Mesodermal cell (in vitro differentiated cells): ENCODE data around the gene SYCP2L.
"Not testable (repeated sequence)": the region's sequence is repeated elsewhere in the genome, so short reads cannot be mapped to it uniquely, and the experiment has no call there.

Source experiments
- H3K27ac ChIP-seq: 2 replicates; pipeline ENCODE4 v1.7.0; 2013; ENCODE audit warnings: mild to moderate bottlenecking, low read depth, low read length, moderate library complexity; ENCODE audit not compliant: severe bottlenecking
- H3K36me3 ChIP-seq: 2 replicates; pipeline ENCODE4 v1.7.1; 2013; ENCODE audit warnings: mild to moderate bottlenecking, low read length, moderate library complexity; ENCODE audit not compliant: control insufficient read depth, insufficient read depth
- H3K4me1 ChIP-seq: one replicate; pipeline ENCODE4 v1.7.1; 2013; ENCODE audit warnings: mild to moderate bottlenecking, low read length; ENCODE audit not compliant: insufficient read depth, control insufficient read depth, poor library complexity, severe bottlenecking
- H3K4me3 ChIP-seq: 2 replicates; pipeline ENCODE4 v1.7.0; 2013; ENCODE audit warnings: low read length, control low read depth, mild to moderate bottlenecking; ENCODE audit not compliant: insufficient read depth, poor library complexity, severe bottlenecking; ENCODE audit errors: extremely low read depth
- H3K9me3 ChIP-seq: 2 replicates; pipeline ENCODE4 v1.7.1; 2013; ENCODE audit warnings: mild to moderate bottlenecking, low read length, moderate library complexity; ENCODE audit not compliant: control insufficient read depth
- WGBS, 2 experiments: methylation state at CpG; one replicate each; pipeline ENCODE4 v1.1.5; 2013; ENCODE audit warnings: missing lambda C conversion rate in 2 of 2; ENCODE audit not compliant: insufficient coverage in 2 of 2; 5-methylcytosine and 5-hydroxymethylcytosine counted together

SYCP2L gene

DNA sequence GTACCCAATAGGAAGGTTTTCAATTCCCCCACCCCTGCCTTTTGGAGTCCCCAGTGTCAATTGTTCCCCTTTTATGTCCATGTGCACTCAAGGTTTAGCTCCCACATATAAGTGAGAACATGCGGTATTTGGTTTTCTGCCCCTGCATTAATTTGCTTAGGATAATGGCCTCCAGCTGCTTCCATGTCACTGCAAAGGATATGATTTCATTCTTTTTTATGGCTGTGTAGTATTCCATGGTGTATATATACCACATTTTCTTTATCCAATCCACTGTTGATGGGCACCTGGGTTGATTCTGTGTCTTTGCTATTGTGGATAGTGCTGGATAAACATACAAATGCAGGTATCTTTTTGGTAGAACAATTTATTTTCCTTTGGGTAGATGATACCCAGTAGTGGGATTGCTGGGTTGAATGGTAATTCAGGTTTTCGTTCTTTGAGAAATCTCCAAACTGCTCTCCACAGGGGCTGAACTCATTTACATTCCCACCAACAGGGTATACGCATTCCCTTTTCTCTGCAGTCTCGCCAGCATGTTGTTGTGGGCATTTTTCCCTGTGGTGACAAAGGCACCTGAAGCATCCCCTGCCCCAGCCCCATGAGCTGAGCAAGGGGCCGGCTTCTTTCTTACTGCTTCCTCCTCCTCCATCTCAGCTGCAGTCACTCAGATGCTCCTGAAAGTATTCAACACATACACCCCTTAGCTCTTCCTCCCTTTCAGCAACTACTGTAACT lies 90.5 kb downstream of the SYCP2L start:
- Histone ChIP-seq H3K27ac (no peak overlapping the region), H3K4me3 (no peak overlapping the region), H3K9me3 (no peaks in the 10 kb centered on the region), H3K4me1 (no peaks in the 10 kb centered on the region), H3K36me3 (no peaks in the 10 kb centered on the region)
- WGBS, 2 experiments, result 72 to 77% methylated on average over 3 to 4 of the region's 5 CpGs

DNA sequence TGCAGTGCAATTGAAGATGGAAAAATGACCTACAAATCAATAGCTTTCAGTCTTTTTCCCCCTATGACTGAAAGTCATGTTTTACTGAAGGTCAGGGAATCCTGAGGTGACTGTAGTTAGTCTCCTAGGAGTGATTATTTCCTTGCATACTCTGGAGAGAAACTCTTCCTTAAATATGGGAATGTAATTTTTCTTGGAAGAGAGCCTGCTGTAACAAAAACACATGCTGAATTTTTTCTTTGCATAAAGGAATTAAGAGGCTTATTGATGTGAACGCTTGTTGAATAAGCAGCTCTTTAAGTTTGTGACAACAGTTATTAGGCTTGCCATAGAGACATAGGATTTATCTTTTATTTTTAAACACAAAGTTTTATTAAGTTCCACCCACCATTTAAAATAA lies 92.8 kb downstream of the SYCP2L start:
- Histone ChIP-seq H3K27ac (no peak overlapping the region), H3K4me3 (no peak overlapping the region), H3K4me1 (no peaks in the 10 kb centered on the region), H3K36me3 (no peaks in the 10 kb centered on the region), H3K9me3 (no peaks in the 10 kb centered on the region)
- no CpG with 5 or more reads among the region's 1 CpG for WGBS, 2 experiments

DNA sequence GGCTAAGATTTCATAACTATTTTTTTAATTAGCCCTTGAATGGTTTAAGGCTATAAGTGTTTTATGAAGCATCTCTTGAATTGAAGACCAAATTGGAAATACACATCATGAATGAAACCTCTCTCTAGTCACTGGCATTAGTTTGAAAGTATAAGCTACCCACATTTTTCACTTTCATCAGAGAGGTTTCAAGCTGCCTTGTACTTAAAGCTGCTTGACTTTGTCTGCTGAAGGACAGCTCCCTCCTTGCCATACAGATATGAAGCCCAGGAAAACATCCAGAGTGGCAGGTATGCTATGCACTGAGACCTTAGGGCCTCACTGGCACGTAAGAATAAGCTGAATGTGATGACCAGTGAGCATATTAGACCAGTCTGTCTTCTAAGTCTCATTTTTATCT lies 94.6 kb downstream of the SYCP2L start:
- no peak overlapping the region for H3K27ac ChIP-seq
- H3K36me3 ChIP-seq, result no peaks in the 10 kb centered on the region
- 86 to 100% methylated on average over 1 of the region's 1 CpG for WGBS, 2 experiments
- H3K4me3 ChIP-seq, result no peak overlapping the region
- no peaks in the 10 kb centered on the region for H3K4me1 ChIP-seq
- no peaks in the 10 kb centered on the region for H3K9me3 ChIP-seq

DNA sequence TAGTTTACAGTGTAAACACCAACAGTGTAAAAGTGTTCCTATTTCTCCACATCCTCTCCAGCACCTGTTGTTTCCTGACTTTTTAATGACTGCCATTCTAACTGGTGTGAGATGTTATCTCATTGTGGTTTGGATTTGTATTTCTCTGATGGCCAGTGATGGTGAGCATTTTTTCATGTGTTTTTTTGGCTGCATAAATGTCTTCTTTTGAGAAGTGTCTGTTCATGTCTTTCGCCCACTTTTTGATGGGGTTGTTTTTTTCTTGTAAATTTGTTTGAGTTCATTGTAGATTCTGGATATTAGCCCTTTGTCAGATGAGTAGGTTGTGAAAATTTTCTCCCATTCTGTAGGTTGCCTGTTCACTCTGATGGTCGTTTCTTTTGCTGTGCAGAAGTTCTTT lies 98.1 kb downstream of the SYCP2L start:
- H3K9me3 ChIP-seq, H3K4me1 ChIP-seq, H3K4me3 ChIP-seq, H3K36me3 ChIP-seq, H3K27ac ChIP-seq: not testable (repeated sequence)
- no CpG with 5 or more reads among the region's 2 CpGs for WGBS, 2 experiments

DNA sequence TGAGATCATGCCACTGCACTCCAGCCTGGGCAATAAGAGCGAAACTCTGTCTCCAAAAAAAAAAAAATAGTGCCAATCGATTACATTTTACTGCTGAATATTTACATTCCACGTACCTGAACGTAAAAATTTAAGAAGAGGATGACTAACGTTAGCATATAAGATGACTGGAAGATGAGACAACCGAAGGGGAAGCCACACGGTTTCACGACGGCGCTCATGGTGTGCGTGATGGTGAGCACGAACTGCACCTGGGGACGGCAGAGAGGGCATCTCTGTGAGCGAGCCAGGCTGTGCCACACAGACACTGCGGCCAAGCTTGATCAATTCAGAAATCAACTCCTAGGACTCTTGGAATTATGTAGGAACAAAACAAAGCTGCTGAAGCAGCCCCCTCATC lies 102.7 kb downstream of the SYCP2L start:
- 98% methylated on average over 15 of the region's 15 CpGs for WGBS, 2 experiments
- no peak overlapping the region for H3K4me3 ChIP-seq
- H3K4me1 ChIP-seq, result no peaks in the 10 kb centered on the region
- H3K9me3 ChIP-seq, result no peaks in the 10 kb centered on the region
- no peaks in the 10 kb centered on the region for H3K36me3 ChIP-seq
- H3K27ac ChIP-seq, result no peak overlapping the region

DNA sequence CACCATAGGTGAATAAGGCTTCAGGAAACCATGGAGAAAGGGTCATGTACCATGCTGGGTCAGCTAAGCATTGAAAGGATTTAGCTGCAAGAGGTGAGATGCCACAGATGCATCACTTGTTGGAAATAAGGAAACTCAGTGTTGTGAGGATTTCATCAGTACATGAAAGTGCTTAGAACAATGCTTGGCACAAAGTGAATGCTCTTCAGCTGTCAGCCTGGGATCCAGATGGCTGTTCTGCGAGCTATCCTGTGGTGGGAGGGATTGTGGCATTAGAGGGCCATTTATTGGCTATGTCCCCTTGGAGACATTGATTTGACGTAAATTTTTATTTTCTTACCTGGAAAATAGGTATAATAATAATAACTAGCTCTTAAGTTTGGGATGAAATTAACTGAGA lies 104.3 kb downstream of the SYCP2L start:
- Histone ChIP-seq H3K4me1 (no peaks in the 10 kb centered on the region), H3K9me3 (no peaks in the 10 kb centered on the region), H3K4me3 (no peak overlapping the region), H3K36me3 (no peaks in the 10 kb centered on the region), H3K27ac (no peak overlapping the region)
- no CpG with 5 or more reads among the region's 2 CpGs for WGBS, 2 experiments

DNA sequence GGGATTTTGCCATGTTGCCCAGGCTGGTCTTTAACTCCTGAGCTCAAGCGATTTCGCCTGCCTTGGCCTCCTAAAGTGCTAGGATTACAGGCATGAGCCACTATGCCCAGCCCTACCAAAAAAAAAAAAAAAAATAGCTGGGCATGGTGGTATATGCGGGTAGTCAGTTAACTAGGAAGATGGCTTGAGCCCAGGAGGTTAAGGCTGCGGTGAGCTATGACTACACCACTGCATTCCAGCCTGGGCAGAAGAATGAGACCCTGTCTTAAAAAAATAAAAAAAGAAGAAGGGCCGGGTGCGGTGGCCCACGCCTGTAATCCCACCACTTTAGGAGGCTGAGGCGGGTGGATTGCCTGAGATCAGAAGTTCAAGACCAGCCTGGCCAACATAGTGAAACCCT lies 107.0 kb downstream of the SYCP2L start:
- 89 to 97% methylated on average over 4 of the region's 8 CpGs for WGBS, 2 experiments
- Histone ChIP-seq H3K4me1 (no peaks in the 10 kb centered on the region), H3K27ac (no peak overlapping the region), H3K9me3 (no peaks in the 10 kb centered on the region), H3K36me3 (no peaks in the 10 kb centered on the region), H3K4me3 (no peak overlapping the region)

DNA sequence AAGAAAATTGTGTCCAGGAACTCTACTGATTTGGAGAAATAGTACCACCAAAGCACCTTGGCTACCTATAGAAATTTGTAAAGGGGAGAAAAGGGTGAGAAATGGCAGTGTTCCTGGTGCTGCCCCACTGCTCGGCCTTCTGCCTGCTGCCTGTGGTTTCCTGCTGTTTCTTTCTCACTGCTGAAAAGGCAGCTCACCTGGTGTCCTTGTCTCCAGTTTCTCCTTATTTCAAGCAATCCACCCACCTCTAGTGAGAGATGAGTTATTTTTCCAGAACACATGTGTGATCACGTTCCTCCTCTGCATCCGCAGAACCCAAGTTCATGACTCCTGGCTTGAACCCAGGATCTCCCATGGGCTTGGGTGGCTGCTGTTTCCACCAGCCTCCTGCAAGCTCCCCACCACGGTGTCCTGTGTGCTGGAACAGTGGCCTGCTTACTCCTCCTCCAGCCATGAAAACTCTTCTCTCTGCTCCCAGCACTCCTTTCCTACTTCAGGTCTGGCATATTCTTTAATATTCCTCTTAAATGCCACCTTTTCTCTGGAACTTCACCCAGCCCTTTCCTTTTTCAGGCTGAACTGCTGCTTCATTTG lies 108.4 kb downstream of the SYCP2L start:
- WGBS, 2 experiments, result 76 to 81% methylated on average over 4 of the region's 4 CpGs
- Histone ChIP-seq H3K36me3 (no peaks in the 10 kb centered on the region), H3K27ac (no peak overlapping the region), H3K4me3 (no peak overlapping the region), H3K9me3 (no peaks in the 10 kb centered on the region), H3K4me1 (peaks cover 6% of the 10 kb centered on the region)

DNA sequence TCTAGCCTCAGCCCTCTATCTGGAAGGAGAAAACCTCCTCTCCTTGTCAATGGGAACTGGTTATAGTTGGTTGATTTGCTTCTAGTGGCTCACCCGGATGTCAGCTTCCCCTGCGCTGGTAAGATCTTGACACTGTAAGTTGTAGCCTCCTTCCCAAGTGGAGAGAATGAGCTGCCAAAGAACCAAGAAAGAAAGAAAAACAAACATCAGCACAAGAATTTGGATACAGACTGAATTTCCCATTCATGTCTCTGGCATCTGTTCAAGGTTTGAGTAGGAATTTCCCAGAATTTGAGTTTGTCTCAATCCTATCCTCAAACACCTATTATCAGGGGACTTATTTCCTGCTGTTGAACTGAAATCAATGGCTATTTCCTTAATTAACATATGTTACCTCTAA lies 113.1 kb downstream of the SYCP2L start:
- H3K4me3 ChIP-seq, result no peak overlapping the region
- 100% methylated on average over 2 of the region's 2 CpGs; no CpG with 5 or more reads in 1 of the 2 experiments for WGBS, 2 experiments
- peaks cover 6% of the 10 kb centered on the region for H3K4me1 ChIP-seq
- no peaks in the 10 kb centered on the region for H3K9me3 ChIP-seq
- H3K36me3 ChIP-seq, result no peaks in the 10 kb centered on the region
- no peak overlapping the region for H3K27ac ChIP-seq

DNA sequence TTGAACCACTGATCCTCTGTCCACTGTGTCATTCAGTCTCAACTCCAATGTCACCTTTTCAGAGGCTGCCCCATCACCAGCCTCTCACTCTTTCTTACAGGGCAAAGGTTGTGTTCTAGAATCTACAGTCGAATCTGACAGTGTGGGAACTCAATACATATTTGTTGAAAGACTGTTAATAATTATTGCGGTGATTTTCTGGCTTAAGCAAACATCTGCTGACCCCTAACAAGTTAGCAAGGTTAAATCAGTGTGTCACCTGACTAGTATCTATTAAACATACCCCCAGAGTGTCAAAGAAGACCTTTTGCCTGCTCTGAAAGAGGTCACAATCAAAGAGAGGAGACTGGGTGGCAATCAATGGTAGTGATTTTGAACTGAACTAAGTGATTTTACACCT lies 115.3 kb downstream of the SYCP2L start:
- H3K4me1 ChIP-seq, result peaks cover 11% of the 10 kb centered on the region
- no peak overlapping the region for H3K27ac ChIP-seq
- no peaks in the 10 kb centered on the region for H3K36me3 ChIP-seq
- H3K4me3 ChIP-seq, result no peak overlapping the region
- 100% methylated on average over 1 of the region's 2 CpGs for WGBS, 2 experiments
- H3K9me3 ChIP-seq, result no peaks in the 10 kb centered on the region

DNA sequence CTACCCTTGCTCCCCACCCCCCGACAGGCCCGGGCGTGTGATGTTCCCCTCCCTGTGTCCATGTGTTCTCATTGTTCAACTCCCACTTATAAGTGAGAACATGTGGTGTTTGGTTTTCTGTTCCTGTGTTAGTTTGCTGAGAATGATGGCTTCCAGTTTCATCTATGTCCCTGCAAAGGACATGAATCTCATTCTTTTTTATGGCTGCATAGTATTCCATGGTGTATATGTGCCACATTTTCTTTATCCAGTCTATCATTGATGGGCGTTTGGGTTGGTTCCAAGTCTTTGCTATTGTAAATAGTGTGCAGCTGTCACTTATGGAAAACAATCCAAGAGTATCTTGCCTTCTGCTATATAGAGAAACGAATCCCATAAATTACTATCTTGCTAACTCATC lies 116.4 kb downstream of the SYCP2L start:
- not testable (repeated sequence) for H3K4me3 ChIP-seq, H3K27ac ChIP-seq, H3K9me3 ChIP-seq, H3K36me3 ChIP-seq
- peaks cover 22% of the 10 kb centered on the region for H3K4me1 ChIP-seq
- no CpG with 5 or more reads among the region's 5 CpGs for WGBS, 2 experiments
